Panc1 (cell line): ENCODE data around the gene GREB1L. TPM values are rescaled to one million over a fixed set of nuclear protein-coding genes. Genes with fewer than 3 reads are reported as not detected.

Experiments
- ATAC-seq: fragments of 200-7000 bp; cut with Tn5 transposase; 2 replicates; pipeline ENCODE4 v1.9.1; 2020; ENCODE audit warnings: mild to moderate bottlenecking, moderate library complexity
- BruUV-seq: library from RNA; stranded (reverse); fragments of 400-500 nt; replicated peaks from 2 replicates; lab custom pipeline; 2021; lab: Mats Ljungman, UMichigan
- CTCF ChIA-PET: fragments of 300-600 bp; sonication (Branson Sonifier 250); formaldehyde crosslinking; loops from one replicate; lab custom pipeline; 2022; ENCODE audit warnings: antibody characterized with exemption; lab: Charles Lee
- POLR2A ChIA-PET: fragments of 300-600 bp; sonication (Branson Sonifier 250); formaldehyde crosslinking; loops from one replicate; lab custom pipeline; 2022; ENCODE audit warnings: antibody characterized with exemption; lab: Charles Lee
- DNase-seq: peaks from one replicate; pipeline ENCODE4 v3.0.0-alpha.2; 2010; ENCODE audit warnings: low read depth, low spot score
- H3K27ac ChIP-seq: 2 replicates; pipeline ENCODE4 v1.5.1; 2011; ENCODE audit warnings: mild to moderate bottlenecking, low read length, inconsistent platforms
- H3K27me3 ChIP-seq: fragments of 200-500 bp; sonication (Bioruptor generic); 2 replicates; pipeline ENCODE4 v1.6.0; 2014; ENCODE audit warnings: low read length, inconsistent platforms; ENCODE audit not compliant: control insufficient read depth, insufficient read depth
- H3K36me3 ChIP-seq: fragments of 200-500 bp; sonication (Bioruptor generic); 2 replicates; pipeline ENCODE4 v1.5.1; 2014; ENCODE audit warnings: inconsistent platforms, mild to moderate bottlenecking, low read length, moderate library complexity; ENCODE audit not compliant: control insufficient read depth, insufficient read depth
- H3K4me1 ChIP-seq: 2 replicates; pipeline ENCODE4 v1.5.1; 2011; ENCODE audit warnings: inconsistent platforms, mild to moderate bottlenecking, low read length, moderate library complexity; ENCODE audit not compliant: control insufficient read depth, insufficient read depth
- H3K4me3 ChIP-seq, 2 experiments: 2 replicates each; pipeline ENCODE4 v1.5.1; 2011 to 2012; ENCODE audit warnings: low read depth in 2 of 2, low read length in 2 of 2, mild to moderate bottlenecking in 2 of 2, inconsistent platforms in 1 of 2, moderate library complexity in 1 of 2
- H3K9me3 ChIP-seq: fragments of 200-500 bp; sonication (Bioruptor generic); 2 replicates; pipeline ENCODE4 v1.5.1; 2014; ENCODE audit warnings: low read depth, mild to moderate bottlenecking, inconsistent platforms, low read length, moderate library complexity; ENCODE audit not compliant: control insufficient read depth, insufficient read depth
- CTCF ChIP-seq: fragments of 450-650 bp; IDR thresholded peaks from 2 replicates; pipeline ENCODE4 v1.5.1; 2017; ENCODE audit warnings: mild to moderate bottlenecking
- POLR2AphosphoS5 ChIP-seq: IDR thresholded peaks from 2 replicates; pipeline ENCODE4 v1.6.1; 2012; ENCODE audit warnings: mild to moderate bottlenecking, low read depth, low read length, moderate library complexity
- SIN3A ChIP-seq: IDR thresholded peaks from 2 replicates; pipeline ENCODE4 v1.6.1; 2012; ENCODE audit warnings: low read depth, mild to moderate bottlenecking, low read length, moderate library complexity, borderline replicate concordance; ENCODE audit not compliant: insufficient read depth
- TCF7L2 ChIP-seq: IDR thresholded peaks from 2 replicates; pipeline ENCODE4 v1.6.1; 2011; ENCODE audit warnings: mild to moderate bottlenecking, low read depth, low read length, inconsistent platforms
- in situ Hi-C: cut with HindIII; loops from 2 replicates; pipeline ENCODE4 v1.10.0; 2016; ENCODE audit warnings: low sequenced_read_pairs, low pct_unique_long_range_greater_than_20kb
- intact Hi-C: fragments of 100-400 bp; cut with micrococcal nuclease; formaldehyde crosslinking; loops from one replicate; pipeline ENCODE4 v1.10.0; 2022; ENCODE audit not compliant: unreplicated experiment
- total RNA-seq: library from RNA; stranded (reverse); gene quantifications from one replicate; pipeline ENCODE4 v1.2.1, GENCODE V29; 2021; ENCODE audit not compliant: unreplicated experiment
- TF ChIP-seq, protein P1 (sequence below), 2 experiments: IDR thresholded peaks; 2 replicates each; pipeline ENCODE4 v1.6.1; 2011 to 2012; ENCODE audit warnings: low read depth in 2 of 2, control low read depth in 1 of 2, low read length in 1 of 2, mild to moderate bottlenecking in 1 of 2, moderate library complexity in 1 of 2; ENCODE audit not compliant: insufficient read depth in 1 of 2

Gene GREB1L
- total RNA-seq, 1 experiment from 2014 or later: 11.0 TPM

DNA sequence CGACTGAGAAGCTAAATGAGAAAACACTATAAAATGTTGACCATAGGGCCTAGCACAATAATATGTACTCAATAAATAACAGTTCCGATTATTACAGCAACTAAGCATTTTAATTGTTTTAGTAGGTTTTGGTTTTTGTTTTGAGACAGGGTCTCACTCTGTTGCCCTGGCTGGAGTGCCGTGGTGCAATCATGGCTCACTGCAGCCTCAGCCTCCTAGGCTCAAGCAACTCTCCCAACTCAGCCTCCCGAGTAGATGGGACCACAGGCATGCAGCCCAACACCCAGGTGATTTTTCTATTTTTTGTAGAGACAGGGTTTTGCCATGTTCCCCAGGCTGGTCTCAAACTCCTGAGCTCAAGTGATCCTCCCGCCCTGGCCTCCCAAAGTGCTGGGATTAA lies 304.4 kb downstream of the GREB1L start:
- no TSS peak for BruUV-seq
- in situ Hi-C loops: no loop called here
- TF ChIP-seq, protein P1, sequence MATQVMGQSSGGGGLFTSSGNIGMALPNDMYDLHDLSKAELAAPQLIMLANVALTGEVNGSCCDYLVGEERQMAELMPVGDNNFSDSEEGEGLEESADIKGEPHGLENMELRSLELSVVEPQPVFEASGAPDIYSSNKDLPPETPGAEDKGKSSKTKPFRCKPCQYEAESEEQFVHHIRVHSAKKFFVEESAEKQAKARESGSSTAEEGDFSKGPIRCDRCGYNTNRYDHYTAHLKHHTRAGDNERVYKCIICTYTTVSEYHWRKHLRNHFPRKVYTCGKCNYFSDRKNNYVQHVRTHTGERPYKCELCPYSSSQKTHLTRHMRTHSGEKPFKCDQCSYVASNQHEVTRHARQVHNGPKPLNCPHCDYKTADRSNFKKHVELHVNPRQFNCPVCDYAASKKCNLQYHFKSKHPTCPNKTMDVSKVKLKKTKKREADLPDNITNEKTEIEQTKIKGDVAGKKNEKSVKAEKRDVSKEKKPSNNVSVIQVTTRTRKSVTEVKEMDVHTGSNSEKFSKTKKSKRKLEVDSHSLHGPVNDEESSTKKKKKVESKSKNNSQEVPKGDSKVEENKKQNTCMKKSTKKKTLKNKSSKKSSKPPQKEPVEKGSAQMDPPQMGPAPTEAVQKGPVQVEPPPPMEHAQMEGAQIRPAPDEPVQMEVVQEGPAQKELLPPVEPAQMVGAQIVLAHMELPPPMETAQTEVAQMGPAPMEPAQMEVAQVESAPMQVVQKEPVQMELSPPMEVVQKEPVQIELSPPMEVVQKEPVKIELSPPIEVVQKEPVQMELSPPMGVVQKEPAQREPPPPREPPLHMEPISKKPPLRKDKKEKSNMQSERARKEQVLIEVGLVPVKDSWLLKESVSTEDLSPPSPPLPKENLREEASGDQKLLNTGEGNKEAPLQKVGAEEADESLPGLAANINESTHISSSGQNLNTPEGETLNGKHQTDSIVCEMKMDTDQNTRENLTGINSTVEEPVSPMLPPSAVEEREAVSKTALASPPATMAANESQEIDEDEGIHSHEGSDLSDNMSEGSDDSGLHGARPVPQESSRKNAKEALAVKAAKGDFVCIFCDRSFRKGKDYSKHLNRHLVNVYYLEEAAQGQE (IDR thresholded peaks at IDR 0.05; ENCODE audit: insufficient read depth in 1 of 2, low read depth in 2 of 2, low read length in 1 of 2): no peak
- Histone ChIP-seq H3K4me1 (no peaks in the 10 kb centered on the region), H3K36me3 (no peaks in the 10 kb centered on the region; the same call in 1 of the 2 replicates), H3K27me3 (no peaks in the 10 kb centered on the region), H3K9me3 (no peaks in the 10 kb centered on the region), H3K27ac (no peak overlapping the region), H3K4me3 (no peak overlapping the region)
- intact Hi-C loops: no loop called here
- ChIA-PET POLR2A (interaction anchor here (0.6 kb wide), 1 partner anchor 13 kb away, joined by 4 read pairs; no protein-coding TSS in a partner anchor), CTCF (no interaction called here)
- no peak for DNase-seq
- ATAC-seq: no peak

GRCh38 chr18:21548647-21549046 lies 306.6 kb downstream of the GREB1L start:
- in situ Hi-C loops (no loop called here), intact Hi-C loops (no loop called here)
- Histone ChIP-seq H3K27me3 (no peaks in the 10 kb centered on the region), H3K9me3 (no peaks in the 10 kb centered on the region), H3K36me3 (no peaks in the 10 kb centered on the region), H3K27ac (no peak overlapping the region), H3K4me3 (no peak overlapping the region), H3K4me1 (no peaks in the 10 kb centered on the region)
- BruUV-seq: no TSS peak
- ATAC-seq (no peak), DNase-seq (no peak)
- TF ChIP-seq, protein P1 (IDR thresholded peaks at IDR 0.05; ENCODE audit: insufficient read depth in 1 of 2, low read depth in 2 of 2, low read length in 1 of 2): no peak
- TF ChIP-seq SIN3A (no peak), TCF7L2 (no peak), POLR2AphosphoS5 (no peak), CTCF (no peak)
- ChIA-PET POLR2A (no interaction called here), CTCF (no interaction called here)
